Measurements from ENCODE around the gene SUMF1.

SUMF1 gene

GRCh38 chr3:4466741-4467521, at the start of gene SUMF1:
Gene SUMF1 (minus strand): TSS chr3:4467269. CDS start chr3:4467245, 24 bp downstream.
- DNase-seq (ENCODE audit: low read depth in 1 of 2, low spot score in 1 of 2), result peak; percentile 53 to 65

- no peak for DNase-seq (ENCODE audit: low read depth in 1 of 2, low spot score in 1 of 2)
Measured at GRCh38 chr3:4515916-4516579, 49.0 kb upstream of the SUMF1 start.

GRCh38 chr3:4514916-4515315, 47.8 kb upstream of the SUMF1 start:
- no peak for DNase-seq (ENCODE audit: low read depth in 1 of 2, low spot score in 1 of 2)

GRCh38 chr3:4514321-4514720, 47.3 kb upstream of the SUMF1 start:
- no peak for DNase-seq (ENCODE audit: low read depth in 1 of 2, low spot score in 1 of 2)

- no peak for DNase-seq (ENCODE audit: low read depth in 1 of 2, low spot score in 1 of 2)
Measured at GRCh38 chr3:4512895-4513616, 46.0 kb upstream of the SUMF1 start.

- no peak for DNase-seq (ENCODE audit: low read depth in 1 of 2, low spot score in 1 of 2)
Measured at GRCh38 chr3:4511491-4512262, 44.6 kb upstream of the SUMF1 start.

- DNase-seq (ENCODE audit: low read depth in 1 of 2, low spot score in 1 of 2), result no peak
Measured at GRCh38 chr3:4509983-4510755, 43.1 kb upstream of the SUMF1 start.

GRCh38 chr3:4509043-4509442, 42.0 kb upstream of the SUMF1 start:
- DNase-seq (ENCODE audit: low read depth in 1 of 2, low spot score in 1 of 2), result no peak

- DNase-seq (ENCODE audit: low read depth in 1 of 2, low spot score in 1 of 2), result no peak
Measured at GRCh38 chr3:4508048-4508981, 41.2 kb upstream of the SUMF1 start.

- DNase-seq (ENCODE audit: low read depth in 1 of 2, low spot score in 1 of 2), result no peak
Measured at GRCh38 chr3:4507024-4507596, 40.0 kb upstream of the SUMF1 start.

GRCh38 chr3:4506559-4507023, 39.5 kb upstream of the SUMF1 start:
- no peak for DNase-seq (ENCODE audit: low read depth in 1 of 2, low spot score in 1 of 2)

- no peak for DNase-seq (ENCODE audit: low read depth in 1 of 2, low spot score in 1 of 2)
Measured at GRCh38 chr3:4505688-4506558, 38.9 kb upstream of the SUMF1 start.

GRCh38 chr3:4504340-4505261, 37.5 kb upstream of the SUMF1 start:
- no peak for DNase-seq (ENCODE audit: low read depth in 1 of 2, low spot score in 1 of 2)

- no peak for DNase-seq (ENCODE audit: low read depth in 1 of 2, low spot score in 1 of 2)
Measured at GRCh38 chr3:4503050-4503449, 36.0 kb upstream of the SUMF1 start.

GRCh38 chr3:4501927-4502326, 34.9 kb upstream of the SUMF1 start:
- no peak for DNase-seq (ENCODE audit: low read depth in 1 of 2, low spot score in 1 of 2)

- DNase-seq (ENCODE audit: low read depth in 1 of 2, low spot score in 1 of 2), result no peak
Measured at GRCh38 chr3:4501437-4501836, 34.4 kb upstream of the SUMF1 start.

- no peak for DNase-seq (ENCODE audit: low read depth in 1 of 2, low spot score in 1 of 2)
Measured at GRCh38 chr3:4498446-4498845, 31.4 kb upstream of the SUMF1 start.
